H9 (cell line): Measurements from ENCODE around the gene MGMT. TPM values are rescaled to one million over a fixed set of nuclear protein-coding genes. Genes with fewer than 3 reads are reported as not detected.

Experiments
- DNase-seq: peaks from one replicate; pipeline ENCODE4 v3.0.0-alpha.2; 2017
- H2AFZ ChIP-seq: one replicate; pipeline ENCODE4 v1.6.1; 2013; ENCODE audit warnings: mild to moderate bottlenecking, low read length, control low read depth, moderate library complexity
- H2AK5ac ChIP-seq: 2 replicates; pipeline ENCODE4 v1.6.1; 2013; ENCODE audit warnings: low read length, control low read depth, mixed read lengths; ENCODE audit not compliant: insufficient read length
- H2BK120ac ChIP-seq: one replicate; pipeline ENCODE4 v1.6.1; 2013; ENCODE audit warnings: low read depth, mild to moderate bottlenecking, low read length, control low read depth, inconsistent platforms; ENCODE audit not compliant: poor library complexity, severe bottlenecking
- H2BK12ac ChIP-seq: 2 replicates; pipeline ENCODE4 v1.6.1; 2013; ENCODE audit warnings: low read length, control low read depth, mixed read lengths, low read depth; ENCODE audit not compliant: insufficient read length
- H2BK15ac ChIP-seq: 2 replicates; pipeline ENCODE4 v1.6.1; 2013; ENCODE audit warnings: low read depth, low read length, control low read depth
- H2BK20ac ChIP-seq: one replicate; pipeline ENCODE4 v1.6.1; 2013; ENCODE audit warnings: low read depth, mild to moderate bottlenecking, low read length, control low read depth, inconsistent platforms; ENCODE audit not compliant: poor library complexity, severe bottlenecking
- H2BK5ac ChIP-seq: 2 replicates; pipeline ENCODE4 v1.6.1; 2013; ENCODE audit warnings: low read length, control low read depth, mixed read lengths; ENCODE audit not compliant: insufficient read length
- H3K14ac ChIP-seq: 2 replicates; pipeline ENCODE4 v1.6.1; 2013; ENCODE audit warnings: low read length, control low read depth; ENCODE audit not compliant: insufficient read depth
- H3K18ac ChIP-seq: 2 replicates; pipeline ENCODE4 v1.6.1; 2013; ENCODE audit warnings: low read depth, mild to moderate bottlenecking, mixed read lengths, low read length, control low read depth; ENCODE audit not compliant: insufficient read length
- H3K23ac ChIP-seq: 2 replicates; pipeline ENCODE4 v1.6.1; 2013; ENCODE audit warnings: low read length, control low read depth, mixed read lengths, low read depth; ENCODE audit not compliant: insufficient read length
- H3K23me2 ChIP-seq: 2 replicates; pipeline ENCODE4 v1.6.1; 2013; ENCODE audit warnings: low read depth, mild to moderate bottlenecking, mixed read lengths, low read length, control low read depth; ENCODE audit not compliant: insufficient read length, poor library complexity, severe bottlenecking
- H3K27ac ChIP-seq: 2 replicates; pipeline ENCODE4 v1.5.1; 2013; ENCODE audit warnings: low read length, control low read depth, mixed read lengths, low read depth; ENCODE audit not compliant: insufficient read length
- H3K27me3 ChIP-seq: 2 replicates; pipeline ENCODE4 v1.6.1; 2013; ENCODE audit warnings: low read length, control low read depth, inconsistent platforms; ENCODE audit not compliant: insufficient read depth
- H3K4ac ChIP-seq: 2 replicates; pipeline ENCODE4 v1.6.1; 2013; ENCODE audit warnings: low read depth, mild to moderate bottlenecking, control low read depth, inconsistent platforms, low read length, moderate library complexity
- H3K4me1 ChIP-seq: 2 replicates; pipeline ENCODE4 v1.6.1; 2013; ENCODE audit warnings: low read length, control low read depth, inconsistent platforms; ENCODE audit not compliant: insufficient read depth
- H3K4me2 ChIP-seq: 2 replicates; pipeline ENCODE4 v1.6.1; 2013; ENCODE audit warnings: low read length, control low read depth, mixed read lengths; ENCODE audit not compliant: insufficient read length, insufficient read depth
- H3K56ac ChIP-seq: 2 replicates; pipeline ENCODE4 v1.6.1; 2013; ENCODE audit warnings: low read depth, mild to moderate bottlenecking, mixed read lengths, low read length, control low read depth; ENCODE audit not compliant: insufficient read length
- H3K79me1 ChIP-seq: 2 replicates; pipeline ENCODE4 v1.6.1; 2013; ENCODE audit warnings: low read depth, mild to moderate bottlenecking, moderate library complexity, low read length, control low read depth, inconsistent platforms; ENCODE audit not compliant: insufficient read depth, poor library complexity, severe bottlenecking
- H3K79me2 ChIP-seq: 2 replicates; pipeline ENCODE4 v1.6.1; 2013; ENCODE audit warnings: low read length, control low read depth, inconsistent platforms; ENCODE audit not compliant: insufficient read depth
- H3K9ac ChIP-seq: 2 replicates; pipeline ENCODE4 v1.6.1; 2013; ENCODE audit warnings: low read length, control low read depth, mixed read lengths; ENCODE audit not compliant: insufficient read length; ENCODE audit errors: extremely low read depth
- H3K9me3 ChIP-seq: one replicate; pipeline ENCODE4 v1.6.1; 2013; ENCODE audit warnings: low read depth, low read length, inconsistent platforms; ENCODE audit not compliant: control insufficient read depth
- H3T11ph ChIP-seq: one replicate; pipeline ENCODE4 v1.6.1; 2013; ENCODE audit warnings: mild to moderate bottlenecking, low read length, control low read depth, inconsistent platforms
- H4K20me1 ChIP-seq: one replicate; pipeline ENCODE4 v1.6.1; 2013; ENCODE audit not compliant: control insufficient read depth, insufficient read length, insufficient read depth
- H4K5ac ChIP-seq: 2 replicates; pipeline ENCODE4 v1.6.1; 2013; ENCODE audit warnings: low read depth, mild to moderate bottlenecking, mixed read lengths, low read length, control low read depth; ENCODE audit not compliant: insufficient read length
- H4K8ac ChIP-seq: replicated peaks from 2 replicates; pipeline ENCODE4 v1.6.1; 2013; ENCODE audit warnings: low read length, control low read depth, mixed read lengths, low read depth; ENCODE audit not compliant: insufficient read length
- H4K91ac ChIP-seq: 2 replicates; pipeline ENCODE4 v1.6.1; 2013; ENCODE audit warnings: low read depth, mild to moderate bottlenecking, moderate library complexity, mixed read lengths, low read length, control low read depth; ENCODE audit not compliant: insufficient read length
- H3K27ac Mint-ChIP-seq, 3 experiments: 2 replicates in 2 of 3; 3 replicates in 1 of 3; pipeline ENCODE4 v1.8.0; 2020 to 2021; ENCODE audit warnings: mixed read lengths in 3 of 3, mild to moderate bottlenecking in 1 of 3, moderate library complexity in 1 of 3
- H3K27me3 Mint-ChIP-seq: 2 replicates; pipeline ENCODE4 v1.8.0; 2021; ENCODE audit warnings: low read depth, mild to moderate bottlenecking, moderate library complexity, mixed read lengths
- H3K36me3 Mint-ChIP-seq, 3 experiments: 2 replicates in 2 of 3; 3 replicates in 1 of 3; pipeline ENCODE4 v1.8.0; 2020 to 2021; ENCODE audit warnings: low read depth in 3 of 3, mixed read lengths in 3 of 3; ENCODE audit not compliant: insufficient read depth in 1 of 3
- H3K4me1 Mint-ChIP-seq, 2 experiments: 2 replicates each; pipeline ENCODE4 v1.8.0; 2020; ENCODE audit warnings: mixed read lengths in 2 of 2
- H3K4me3 Mint-ChIP-seq, 2 experiments: 2 replicates in 1 of 2; 3 replicates in 1 of 2; pipeline ENCODE4 v1.8.0; 2020 to 2021; ENCODE audit warnings: mild to moderate bottlenecking in 2 of 2, mixed read lengths in 2 of 2, moderate library complexity in 1 of 2
- H3K9me3 Mint-ChIP-seq, 2 experiments: 2 replicates in 1 of 2; 3 replicates in 1 of 2; pipeline ENCODE4 v1.8.0; 2020; ENCODE audit warnings: mild to moderate bottlenecking in 2 of 2, mixed read lengths in 2 of 2, moderate library complexity in 1 of 2
- WGBS: extraction: QIAGEN DNeasy Blood & Tissue Kit; methylation state at CpG from one replicate; pipeline ENCODE4 v1.1.7; 2013; ENCODE audit warnings: missing lambda C conversion rate, low lambda C conversion rate, mixed read lengths; ENCODE audit not compliant: insufficient read length; ENCODE audit errors: extremely low coverage; 5-methylcytosine and 5-hydroxymethylcytosine counted together
- total RNA-seq: library from RNA; stranded (reverse); gene quantifications from 2 replicates; pipeline ENCODE4 v1.2.1, GENCODE V29; 2021
- TF ChIP-seq, protein P1 (sequence below): fragments of 200-600 bp; sonication (generic); conservative IDR thresholded peaks from 3 replicates; pipeline ENCODE4 v1.8.0; 2021; ENCODE audit warnings: antibody characterized with exemption, mild to moderate bottlenecking

The MGMT gene
- total RNA-seq, 1 experiment from 2014 or later, result 18.4 TPM

DNA sequence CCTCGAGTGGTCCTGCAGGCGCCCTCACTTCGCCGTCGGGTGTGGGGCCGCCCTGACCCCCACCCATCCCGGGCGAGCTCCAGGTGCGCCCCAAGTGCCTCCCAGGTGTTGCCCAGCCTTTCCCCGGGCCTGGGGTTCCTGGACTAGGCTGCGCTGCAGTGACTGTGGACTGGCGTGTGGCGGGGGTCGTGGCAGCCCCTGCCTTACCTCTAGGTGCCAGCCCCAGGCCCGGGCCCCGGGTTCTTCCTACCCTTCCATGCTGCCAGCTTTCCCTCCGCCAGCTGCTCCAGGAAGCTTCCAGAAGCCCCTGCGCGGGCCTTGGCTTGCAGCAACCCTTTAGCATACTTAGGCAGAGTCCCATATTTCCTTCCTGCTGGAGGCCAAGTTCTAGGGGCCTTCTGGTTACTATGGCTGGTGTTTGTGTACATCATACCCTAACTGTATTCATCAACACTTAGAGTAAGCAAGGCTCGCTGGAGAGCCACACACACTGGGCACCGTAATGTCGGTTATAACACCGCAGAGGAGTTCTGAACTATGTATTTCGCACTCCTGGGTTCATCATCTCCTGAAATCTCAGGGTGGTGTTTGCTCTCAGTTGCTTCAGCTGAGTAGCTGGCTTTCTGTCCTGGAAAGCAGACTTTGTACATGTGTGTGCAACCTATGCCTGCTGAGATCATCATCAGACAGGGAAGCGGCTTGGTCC, 471 bp downstream of the MGMT start:
- H3K9ac ChIP-seq, result no peak overlapping the region
- H3K79me1 ChIP-seq, result no peaks in the 10 kb centered on the region
- H2BK5ac ChIP-seq, result no peak overlapping the region
- TF ChIP-seq, protein P1, sequence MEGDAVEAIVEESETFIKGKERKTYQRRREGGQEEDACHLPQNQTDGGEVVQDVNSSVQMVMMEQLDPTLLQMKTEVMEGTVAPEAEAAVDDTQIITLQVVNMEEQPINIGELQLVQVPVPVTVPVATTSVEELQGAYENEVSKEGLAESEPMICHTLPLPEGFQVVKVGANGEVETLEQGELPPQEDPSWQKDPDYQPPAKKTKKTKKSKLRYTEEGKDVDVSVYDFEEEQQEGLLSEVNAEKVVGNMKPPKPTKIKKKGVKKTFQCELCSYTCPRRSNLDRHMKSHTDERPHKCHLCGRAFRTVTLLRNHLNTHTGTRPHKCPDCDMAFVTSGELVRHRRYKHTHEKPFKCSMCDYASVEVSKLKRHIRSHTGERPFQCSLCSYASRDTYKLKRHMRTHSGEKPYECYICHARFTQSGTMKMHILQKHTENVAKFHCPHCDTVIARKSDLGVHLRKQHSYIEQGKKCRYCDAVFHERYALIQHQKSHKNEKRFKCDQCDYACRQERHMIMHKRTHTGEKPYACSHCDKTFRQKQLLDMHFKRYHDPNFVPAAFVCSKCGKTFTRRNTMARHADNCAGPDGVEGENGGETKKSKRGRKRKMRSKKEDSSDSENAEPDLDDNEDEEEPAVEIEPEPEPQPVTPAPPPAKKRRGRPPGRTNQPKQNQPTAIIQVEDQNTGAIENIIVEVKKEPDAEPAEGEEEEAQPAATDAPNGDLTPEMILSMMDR, result no peak
- Mint-ChIP-seq H3K27me3 (peaks cover 12% of the 10 kb centered on the region; the same call in 1 of the 2 replicates), H3K36me3 (peaks cover 0 to 9% (median 8%) of the 10 kb centered on the region in 3 experiments; a peak in 4 of 7 replicates), H3K27ac (no peak overlapping the region), H3K4me3 (peak overlapping the region; percentile 60 to 71), H3K9me3 (no peaks in the 10 kb centered on the region; a peak in 1 of 5 replicates), H3K4me1 (peaks cover 17 to 18% of the 10 kb centered on the region in 2 experiments)
- H2BK15ac ChIP-seq, result no peak overlapping the region
- no peak overlapping the region for H2AK5ac ChIP-seq
- no peak overlapping the region for H3K27ac ChIP-seq
- no peak overlapping the region for H3K18ac ChIP-seq
- no peak overlapping the region for H4K5ac ChIP-seq
- no peaks in the 10 kb centered on the region for H3K9me3 ChIP-seq
- H3K56ac ChIP-seq, result no peak overlapping the region
- no peak overlapping the region for H2AFZ ChIP-seq
- WGBS, result no CpG with 5 or more reads among the region's 25 CpGs
- H2BK20ac ChIP-seq, result no peak overlapping the region
- H3K4ac ChIP-seq, result no peak overlapping the region
- no peaks in the 10 kb centered on the region for H4K20me1 ChIP-seq
- no peak overlapping the region for H3K23ac ChIP-seq
- no peak overlapping the region for H2BK12ac ChIP-seq
- peak overlapping the region; percentile 28 for H3K4me2 ChIP-seq
- no peak overlapping the region for H3T11ph ChIP-seq
- H3K4me1 ChIP-seq, result no peaks in the 10 kb centered on the region; the same call in 1 of the 2 replicates
- H3K23me2 ChIP-seq, result no peaks in the 10 kb centered on the region
- no peaks in the 10 kb centered on the region for H3K79me2 ChIP-seq
- no peak for DNase-seq
- no peak overlapping the region for H4K8ac ChIP-seq
- peak overlapping the region; percentile 85 for H3K14ac ChIP-seq
- H3K27me3 ChIP-seq, result no peaks in the 10 kb centered on the region
- no peak overlapping the region for H2BK120ac ChIP-seq
- H4K91ac ChIP-seq, result no peak overlapping the region
